IMR-90 (cell line): ENCODE results near the gene KIFAP3. TPM values are rescaled to one million over a fixed set of nuclear protein-coding genes. Genes with fewer than 3 reads are reported as not detected.

Experiments
- ATAC-seq: fragments of 200-7000 bp; cut with Tn5 transposase; 2 replicates; pipeline ENCODE4 v1.9.1; 2020; ENCODE audit warnings: low read depth, mild to moderate bottlenecking, moderate library complexity
- BruUV-seq: library from RNA; stranded (reverse); fragments of 400-500 nt; replicated peaks from 2 replicates; lab custom pipeline; 2021; lab: Mats Ljungman, UMichigan
- CTCF ChIA-PET: fragments of 300-600 bp; formaldehyde crosslinking; extraction: SDS; loops from one replicate; lab custom pipeline; 2021; ENCODE audit warnings: antibody characterized with exemption; lab: Yijun Ruan, JAX
- POLR2A ChIA-PET: fragments of 300-600 bp; sonication (Branson Sonifier 250); formaldehyde crosslinking; loops from one replicate; lab custom pipeline; 2022; ENCODE audit warnings: antibody characterized with exemption; ENCODE audit not compliant: unreplicated experiment; lab: Charles Lee
- DNase-seq: peaks from one replicate; pipeline ENCODE4 v3.0.0; 2013
- H2AFZ ChIP-seq: replicated peaks from 2 replicates; pipeline ENCODE3; 2013; ENCODE audit warnings: low read length, mild to moderate bottlenecking; ENCODE audit not compliant: poor library complexity
- H2AK5ac ChIP-seq: 2 replicates; pipeline ENCODE4 v1.6.1; 2013; ENCODE audit warnings: low read depth, low read length, inconsistent platforms
- H2AK9ac ChIP-seq: replicated peaks from 2 replicates; pipeline ENCODE3; 2013; ENCODE audit warnings: mild to moderate bottlenecking, low read depth, low read length, moderate library complexity; ENCODE audit not compliant: poor library complexity
- H2BK120ac ChIP-seq: 2 replicates; pipeline ENCODE4 v1.6.1; 2013; ENCODE audit warnings: low read depth, low read length, inconsistent platforms
- H2BK15ac ChIP-seq: 3 replicates; pipeline ENCODE4 v1.6.1; 2013; ENCODE audit warnings: low read depth, low read length, inconsistent platforms
- H2BK20ac ChIP-seq: 2 replicates; pipeline ENCODE4 v1.6.1; 2013; ENCODE audit warnings: low read depth, mild to moderate bottlenecking, inconsistent platforms, low read length, moderate library complexity
- H2BK5ac ChIP-seq: 2 replicates; pipeline ENCODE4 v1.6.1; 2013; ENCODE audit warnings: mild to moderate bottlenecking, low read depth, low read length, inconsistent platforms; ENCODE audit not compliant: poor library complexity, severe bottlenecking
- H3K14ac ChIP-seq: replicated peaks from 2 replicates; pipeline ENCODE4 v1.6.1; 2013; ENCODE audit warnings: low read depth, low read length, inconsistent platforms
- H3K18ac ChIP-seq: 2 replicates; pipeline ENCODE4 v1.6.1; 2013; ENCODE audit warnings: low read depth, low read length, control low read depth
- H3K23ac ChIP-seq: 2 replicates; pipeline ENCODE4 v1.6.1; 2013; ENCODE audit warnings: low read depth, low read length, inconsistent platforms
- H3K27ac ChIP-seq: 2 replicates; pipeline ENCODE4 v1.5.1; 2013; ENCODE audit warnings: mild to moderate bottlenecking, control low read depth, low read length; ENCODE audit not compliant: insufficient read depth
- H3K27me3 ChIP-seq: 2 replicates; pipeline ENCODE4 v1.6.1; 2013; ENCODE audit warnings: low read length; ENCODE audit not compliant: control insufficient read depth, insufficient read depth
- H3K36me3 ChIP-seq: 2 replicates; pipeline ENCODE4 v1.6.1; 2013; ENCODE audit warnings: low read length, mixed read lengths; ENCODE audit not compliant: control insufficient read depth, insufficient read depth
- H3K4ac ChIP-seq: 2 replicates; pipeline ENCODE4 v1.6.1; 2013; ENCODE audit warnings: low read depth, low read length, inconsistent platforms
- H3K4me1 ChIP-seq: 2 replicates; pipeline ENCODE4 v1.6.1; 2013; ENCODE audit warnings: low read length, mixed read lengths; ENCODE audit not compliant: control insufficient read depth, insufficient read depth
- H3K4me2 ChIP-seq: 2 replicates; pipeline ENCODE4 v1.6.1; 2013; ENCODE audit warnings: low read depth, mild to moderate bottlenecking, control low read depth, low read length, moderate library complexity
- H3K4me3 ChIP-seq: 2 replicates; pipeline ENCODE4 v1.5.1; 2013; ENCODE audit warnings: low read depth, mild to moderate bottlenecking, control low read depth, low read length, moderate library complexity; ENCODE audit not compliant: insufficient read depth
- H3K56ac ChIP-seq: 2 replicates; pipeline ENCODE4 v1.6.1; 2013; ENCODE audit warnings: low read length, inconsistent platforms; ENCODE audit not compliant: insufficient read depth; ENCODE audit errors: extremely low read depth
- H3K79me1 ChIP-seq, 2 experiments: 2 replicates each; pipeline ENCODE4 v1.6.1; 2013; ENCODE audit warnings: low read length in 2 of 2, inconsistent platforms in 1 of 2, low read depth in 1 of 2
- H3K9ac ChIP-seq: 2 replicates; pipeline ENCODE4 v1.6.1; 2013; ENCODE audit warnings: low read depth, low read length, control low read depth
- H3K9me1 ChIP-seq: 2 replicates; pipeline ENCODE4 v1.6.1; 2013; ENCODE audit warnings: low read length, inconsistent platforms; ENCODE audit not compliant: insufficient read depth
- H3K9me3 ChIP-seq: 2 replicates; pipeline ENCODE4 v1.6.1; 2013; ENCODE audit warnings: low read length; ENCODE audit not compliant: control insufficient read depth, insufficient read depth
- H4K20me1 ChIP-seq: 2 replicates; pipeline ENCODE4 v1.6.1; 2013; ENCODE audit warnings: low read length, inconsistent platforms; ENCODE audit not compliant: insufficient read depth
- H4K5ac ChIP-seq: 2 replicates; pipeline ENCODE4 v1.6.1; 2013; ENCODE audit warnings: mild to moderate bottlenecking, low read depth, low read length, control low read depth
- H4K8ac ChIP-seq, 2 experiments: 2 replicates each; pipeline ENCODE4 v1.6.1; 2013; ENCODE audit warnings: low read depth in 2 of 2, low read length in 2 of 2, control low read depth in 1 of 2, inconsistent platforms in 1 of 2
- H4K91ac ChIP-seq: 2 replicates; pipeline ENCODE4 v1.6.1; 2013; ENCODE audit warnings: low read depth, low read length, inconsistent platforms; ENCODE audit not compliant: insufficient read depth
- MAFK ChIP-seq: IDR thresholded peaks from 2 replicates; pipeline ENCODE4 v1.6.1; 2012; ENCODE audit warnings: low read depth, low read length, improper control_type of control experiment
- RAD21 ChIP-seq: IDR thresholded peaks from 2 replicates; pipeline ENCODE4 v1.6.1; 2012; ENCODE audit warnings: low read length, improper control_type of control experiment
- WGBS, 2 experiments: methylation state at CpG; one replicate each; pipeline versions ENCODE4 v1.1.5 to v1.1.7; 2013; ENCODE audit warnings: missing lambda C conversion rate in 2 of 2; ENCODE audit not compliant: insufficient read length in 1 of 2; ENCODE audit errors: extremely low coverage in 2 of 2; 5-methylcytosine and 5-hydroxymethylcytosine counted together
- dilution Hi-C: fragments of 300-500 bp; cut with HindIII; formaldehyde crosslinking; loops from one replicate; pipeline ENCODE4 v1.14.3; 2018; ENCODE audit warnings: low sequenced_read_pairs; ENCODE audit not compliant: unreplicated experiment
- in situ Hi-C: fragments of 300-500 bp; cut with MboI; formaldehyde crosslinking; loops from 3 replicates; pipeline ENCODE4 v1.14.3; 2019; ENCODE audit warnings: low sequenced_read_pairs, inconsistent platforms, mixed read lengths
- intact Hi-C: fragments of 100-400 bp; cut with micrococcal nuclease; formaldehyde crosslinking; loops from 2 replicates; pipeline ENCODE4 v1.10.0; 2022
- polyA plus RNA-seq, 3 experiments: library from polyadenylated mRNA; depleted of rRNA; stranded (reverse); fragments of >200 nt; gene quantifications; 2 replicates each; pipeline ENCODE4 v1.2.3, GENCODE V29; 2012; ENCODE audit warnings: low replicate concordance in 1 of 3
- total RNA-seq: library from RNA; depleted of rRNA; stranded (reverse); fragments of >200 nt; gene quantifications from 2 replicates; pipeline ENCODE4 v1.2.3, GENCODE V29; 2012

Gene KIFAP3
- total and polyA plus RNA-seq, 2 of the 4 experiments (the other 2 are of a cell fraction): 10.5 to 10.9 TPM

- Histone ChIP-seq H4K20me1 (no peaks in the 10 kb centered on the region; the same call in 1 of the 2 replicates), H3K14ac (peak overlapping the region; percentile 92), H4K91ac (0 out of 2 replicates have a peak overlapping the region, but pooled peaks have one; percentile 49), H2AK9ac (no peak overlapping the region), H3K23ac (peak overlapping the region; percentile 69; the same call in 1 of the 2 replicates), H3K79me1 (peaks cover 21 to 35% of the 10 kb centered on the region in 2 experiments; a peak in 3 of 4 replicates), H4K5ac (peak overlapping the region; percentile 77), H2BK5ac (peak overlapping the region; percentile 73), H3K18ac (peak overlapping the region; percentile 39), H3K27ac (peak overlapping the region; percentile 92), H3K4ac (peak overlapping the region; percentile 81), H3K4me2 (peak overlapping the region; percentile 99), H2BK20ac (no peak overlapping the region), H4K8ac (peak overlapping the region; percentile 4 to 66; a peak in 3 of 4 replicates), H2BK120ac (no peak overlapping the region), H3K27me3 (0 out of 2 replicates have a peak, but pooled peaks cover 2% of the 10 kb centered on the region), H3K56ac (peak overlapping the region; percentile 79; the same call in 1 of the 2 replicates), H3K9ac (peak overlapping the region; percentile 62), H3K9me1 (peaks cover 2% of the 10 kb centered on the region; the same call in 1 of the 2 replicates), H2AFZ (peak overlapping the region; percentile 4), H2AK5ac (peak overlapping the region; percentile 1; the same call in 1 of the 2 replicates), H3K4me3 (peak overlapping the region; percentile 68), H3K36me3 (peaks cover 7% of the 10 kb centered on the region), H3K4me1 (peaks cover 2% of the 10 kb centered on the region; the same call in 1 of the 2 replicates), H3K9me3 (no peaks in the 10 kb centered on the region), H2BK15ac (no peak overlapping the region)
- ChIA-PET POLR2A (no interaction called here), CTCF (interaction anchor here (0.6 to 1.1 kb wide), 2 partner anchors 13 to 50 kb away, joined by 3 read pairs; no protein-coding TSS in a partner anchor)
- dilution Hi-C loops: no loop called here
- ATAC-seq: no peak
- BruUV-seq: TSS peak; percentile 44
- intact Hi-C loops: no loop called here
- no peak for DNase-seq
- no CpG with 5 or more reads among the region's 8 CpGs for WGBS, 2 experiments
- no peak for TF ChIP-seq RAD21
- peak; percentile 98 for TF ChIP-seq MAFK
- in situ Hi-C loops: no loop called here
Measured at GRCh38 chr1:169892176-169892926, 182.1 kb downstream of the KIFAP3 start.
